Panc1 (cell line): ENCODE data around the gene CYTH4. TPM values are rescaled to one million over a fixed set of nuclear protein-coding genes. Genes with fewer than 3 reads are reported as not detected.
A peak's percentile ranks its signal among the peaks of the same experiment; 100 is the strongest.

ENCODE experiments used
- ATAC-seq: fragments of 200-7000 bp; cut with Tn5 transposase; 2 replicates; pipeline ENCODE4 v1.9.1; 2020; ENCODE audit warnings: mild to moderate bottlenecking, moderate library complexity
- BruUV-seq: library from RNA; stranded (reverse); fragments of 400-500 nt; replicated peaks from 2 replicates; lab custom pipeline; 2021; lab: Mats Ljungman, UMichigan
- CTCF ChIA-PET: fragments of 300-600 bp; sonication (Branson Sonifier 250); formaldehyde crosslinking; loops from one replicate; lab custom pipeline; 2022; ENCODE audit warnings: antibody characterized with exemption; lab: Charles Lee
- POLR2A ChIA-PET: fragments of 300-600 bp; sonication (Branson Sonifier 250); formaldehyde crosslinking; loops from one replicate; lab custom pipeline; 2022; ENCODE audit warnings: antibody characterized with exemption; lab: Charles Lee
- DNase-seq: peaks from one replicate; pipeline ENCODE4 v3.0.0-alpha.2; 2010; ENCODE audit warnings: low read depth, low spot score
- H3K27ac ChIP-seq: 2 replicates; pipeline ENCODE4 v1.5.1; 2011; ENCODE audit warnings: mild to moderate bottlenecking, low read length, inconsistent platforms
- H3K27me3 ChIP-seq: fragments of 200-500 bp; sonication (Bioruptor generic); 2 replicates; pipeline ENCODE4 v1.6.0; 2014; ENCODE audit warnings: low read length, inconsistent platforms; ENCODE audit not compliant: control insufficient read depth, insufficient read depth
- H3K36me3 ChIP-seq: fragments of 200-500 bp; sonication (Bioruptor generic); 2 replicates; pipeline ENCODE4 v1.5.1; 2014; ENCODE audit warnings: inconsistent platforms, mild to moderate bottlenecking, low read length, moderate library complexity; ENCODE audit not compliant: control insufficient read depth, insufficient read depth
- H3K4me1 ChIP-seq: 2 replicates; pipeline ENCODE4 v1.5.1; 2011; ENCODE audit warnings: inconsistent platforms, mild to moderate bottlenecking, low read length, moderate library complexity; ENCODE audit not compliant: control insufficient read depth, insufficient read depth
- H3K4me3 ChIP-seq, 2 experiments: 2 replicates each; pipeline ENCODE4 v1.5.1; 2011 to 2012; ENCODE audit warnings: low read depth in 2 of 2, low read length in 2 of 2, mild to moderate bottlenecking in 2 of 2, inconsistent platforms in 1 of 2, moderate library complexity in 1 of 2
- H3K9me3 ChIP-seq: fragments of 200-500 bp; sonication (Bioruptor generic); 2 replicates; pipeline ENCODE4 v1.5.1; 2014; ENCODE audit warnings: low read depth, mild to moderate bottlenecking, inconsistent platforms, low read length, moderate library complexity; ENCODE audit not compliant: control insufficient read depth, insufficient read depth
- CTCF ChIP-seq: fragments of 450-650 bp; IDR thresholded peaks from 2 replicates; pipeline ENCODE4 v1.5.1; 2017; ENCODE audit warnings: mild to moderate bottlenecking
- POLR2AphosphoS5 ChIP-seq: IDR thresholded peaks from 2 replicates; pipeline ENCODE4 v1.6.1; 2012; ENCODE audit warnings: mild to moderate bottlenecking, low read depth, low read length, moderate library complexity
- REST ChIP-seq, 2 experiments: IDR thresholded peaks; 2 replicates each; pipeline ENCODE4 v1.6.1; 2011 to 2012; ENCODE audit warnings: low read depth in 2 of 2, control low read depth in 1 of 2, low read length in 1 of 2, mild to moderate bottlenecking in 1 of 2, moderate library complexity in 1 of 2; ENCODE audit not compliant: insufficient read depth in 1 of 2
- SIN3A ChIP-seq: IDR thresholded peaks from 2 replicates; pipeline ENCODE4 v1.6.1; 2012; ENCODE audit warnings: low read depth, mild to moderate bottlenecking, low read length, moderate library complexity, borderline replicate concordance; ENCODE audit not compliant: insufficient read depth
- TCF7L2 ChIP-seq: IDR thresholded peaks from 2 replicates; pipeline ENCODE4 v1.6.1; 2011; ENCODE audit warnings: mild to moderate bottlenecking, low read depth, low read length, inconsistent platforms
- in situ Hi-C: cut with HindIII; loops from 2 replicates; pipeline ENCODE4 v1.10.0; 2016; ENCODE audit warnings: low sequenced_read_pairs, low pct_unique_long_range_greater_than_20kb
- intact Hi-C: fragments of 100-400 bp; cut with micrococcal nuclease; formaldehyde crosslinking; loops from one replicate; pipeline ENCODE4 v1.10.0; 2022; ENCODE audit not compliant: unreplicated experiment
- total RNA-seq: library from RNA; stranded (reverse); gene quantifications from one replicate; pipeline ENCODE4 v1.2.1, GENCODE V29; 2021; ENCODE audit not compliant: unreplicated experiment

CYTH4 gene
- total RNA-seq, 1 experiment from 2014 or later, result 1.3 TPM

- no peaks in the 10 kb centered on the region for H3K9me3 ChIP-seq
- BruUV-seq, result no TSS peak
- H3K36me3 ChIP-seq, result no peaks in the 10 kb centered on the region
- intact Hi-C loops, result no loop called here
- in situ Hi-C loops, result no loop called here
- DNase-seq (no peak), ATAC-seq (peak; percentile 54)
- no peak overlapping the region for H3K4me3 ChIP-seq
- ChIA-PET POLR2A (no interaction called here), CTCF (interaction anchor here (0.6 kb wide), 1 partner anchor 187 kb away, joined by 11 read pairs; no protein-coding TSS in a partner anchor)
- peaks cover 2% of the 10 kb centered on the region; the same call in 1 of the 2 replicates for H3K4me1 ChIP-seq
- H3K27me3 ChIP-seq, result no peaks in the 10 kb centered on the region
- TF ChIP-seq CTCF (no peak), REST (IDR thresholded peaks at IDR 0.05; ENCODE audit: insufficient read depth in 1 of 2, low read depth in 2 of 2, low read length in 1 of 2) (no peak), SIN3A (no peak), POLR2AphosphoS5 (no peak), TCF7L2 (no peak)
- H3K27ac ChIP-seq, result no peak overlapping the region
These were observed 48.1 kb downstream of the CYTH4 start for GRCh38 chr22:37330200-37331033.

GRCh38 chr22:37331034-37331428 lies 48.7 kb downstream of the CYTH4 start:
- no peaks in the 10 kb centered on the region for H3K36me3 ChIP-seq
- ATAC-seq (no peak), DNase-seq (no peak)
- no peaks in the 10 kb centered on the region for H3K9me3 ChIP-seq
- H3K4me1 ChIP-seq, result peaks cover 3% of the 10 kb centered on the region; the same call in 1 of the 2 replicates
- in situ Hi-C loops (no loop called here), intact Hi-C loops (no loop called here)
- no peaks in the 10 kb centered on the region for H3K27me3 ChIP-seq
- TF ChIP-seq REST (IDR thresholded peaks at IDR 0.05; ENCODE audit: insufficient read depth in 1 of 2, low read depth in 2 of 2, low read length in 1 of 2) (no peak), CTCF (no peak), TCF7L2 (no peak), SIN3A (no peak), POLR2AphosphoS5 (no peak)
- ChIA-PET CTCF (interaction anchor here (0.6 kb wide), 1 partner anchor 188 kb away, joined by 4 read pairs; the partner anchor contains the start of gene CARD10), POLR2A (no interaction called here)
- no TSS peak for BruUV-seq
- H3K4me3 ChIP-seq, result no peak overlapping the region
- H3K27ac ChIP-seq, result no peak overlapping the region
